B cell (primary cell): ENCODE data around the gene FGF11. TPM values are rescaled to one million over a fixed set of nuclear protein-coding genes. Genes with fewer than 3 reads are reported as not detected.
A peak's percentile ranks its signal among the peaks of the same experiment; 100 is the strongest.
"Not testable (repeated sequence)": the region's sequence is repeated elsewhere in the genome, so short reads cannot be mapped to it uniquely, and the experiment has no call there.

ENCODE experiments used
- ATAC-seq: fragments of 200-7000 bp; cut with Tn5 transposase; one replicate; pipeline ENCODE4 v1.10.0; 2021; ENCODE audit warnings: low read depth, mild to moderate bottlenecking, moderate number of reproducible peaks, moderate library complexity
- CTCF ChIA-PET: fragments of 350-600 bp; sonication (Branson Sonifier 250); formaldehyde crosslinking; loops from one replicate; lab custom pipeline; 2021; ENCODE audit warnings: antibody characterized with exemption, inconsistent platforms; lab: Charles Lee
- POLR2A ChIA-PET: fragments of 350-600 bp; sonication (Branson Sonifier 250); formaldehyde crosslinking; loops from one replicate; lab custom pipeline; 2021; ENCODE audit warnings: antibody characterized with exemption; lab: Charles Lee
- DNase-seq: peaks from one replicate; pipeline ENCODE4 v3.0.0; 2013
- H2AFZ ChIP-seq: 2 replicates; pipeline ENCODE4 v1.6.1; 2012; ENCODE audit warnings: mild to moderate bottlenecking, low read depth, low read length; ENCODE audit not compliant: insufficient read depth, poor library complexity, severe bottlenecking
- H3K27ac ChIP-seq, 2 donors: 1 replicate in 1 of 2; 2 replicates in 1 of 2; pipeline ENCODE4 v1.5.1; 2012 to 2013; ENCODE audit warnings: low read length in 2 of 2, mild to moderate bottlenecking in 2 of 2, moderate library complexity in 1 of 2
- H3K27me3 ChIP-seq, 4 experiments: fragments of 200-600 bp in 1 of 4; sonication (generic) in 1 of 4; replicated peaks in 1 of 4; 1 replicate in 2 of 4; 2 replicates in 2 of 4; pipeline versions ENCODE4 v1.6.1 to v1.7.0; 2013 to 2016; ENCODE audit warnings: low read length in 3 of 4, mild to moderate bottlenecking in 2 of 4, mixed read lengths in 1 of 4, moderate library complexity in 1 of 4; ENCODE audit not compliant: insufficient read depth in 4 of 4, control insufficient read depth in 3 of 4; ENCODE audit errors: control extremely low read depth in 1 of 4
- H3K36me3 ChIP-seq, 2 experiments: replicated peaks in 1 of 2; 1 replicate in 1 of 2; 2 replicates in 1 of 2; pipeline versions ENCODE4 v1.6.1 to v1.7.1; 2013; ENCODE audit warnings: low read length in 1 of 2; ENCODE audit not compliant: insufficient read depth in 2 of 2, control insufficient read depth in 1 of 2; ENCODE audit errors: control extremely low read depth in 1 of 2, extremely low read depth in 1 of 2
- H3K4me1 ChIP-seq, 2 donors: fragments of 200-600 bp in 1 of 2; sonication (generic) in 1 of 2; 1 replicate in 1 of 2; 2 replicates in 1 of 2; pipeline versions ENCODE4 v1.5.1 to v1.6.1; 2013 to 2017; ENCODE audit warnings: low read length in 2 of 2; ENCODE audit not compliant: control insufficient read depth in 2 of 2, insufficient read depth in 2 of 2
- H3K4me2 ChIP-seq: replicated peaks from 2 replicates; pipeline ENCODE3; 2012; ENCODE audit warnings: mild to moderate bottlenecking, low read depth, low read length; ENCODE audit not compliant: poor library complexity, severe bottlenecking
- H3K4me3 ChIP-seq, 5 experiments: fragments of 200-600 bp in 1 of 5; sonication (generic) in 1 of 5; 1 replicate in 3 of 5; 2 replicates in 2 of 5; pipeline versions ENCODE4 v1.5.1 to v1.7.0; 2011 to 2016; ENCODE audit warnings: low read length in 4 of 5, mild to moderate bottlenecking in 4 of 5, low read depth in 2 of 5, control low read depth in 1 of 5, moderate library complexity in 1 of 5; ENCODE audit not compliant: insufficient read depth in 1 of 5; ENCODE audit errors: control extremely low read depth in 1 of 5, extremely low read depth in 1 of 5
- H3K79me2 ChIP-seq: fragments of 200-600 bp; sonication (generic); one replicate; pipeline ENCODE4 v1.6.0; 2016; ENCODE audit warnings: low read length; ENCODE audit not compliant: control insufficient read depth, insufficient read depth
- H3K9ac ChIP-seq: fragments of 200-600 bp; sonication (generic); 2 replicates; pipeline ENCODE4 v1.6.1; 2017; ENCODE audit warnings: mild to moderate bottlenecking, low read length, moderate library complexity
- H3K9me3 ChIP-seq, 3 donors: one replicate each; pipeline versions ENCODE4 v1.6.1 to v1.7.1; 2013; ENCODE audit warnings: low read length in 2 of 3; ENCODE audit not compliant: control insufficient read depth in 2 of 3, insufficient read depth in 1 of 3; ENCODE audit errors: control extremely low read depth in 1 of 3
- H4K20me1 ChIP-seq: 2 replicates; pipeline ENCODE4 v1.6.0; 2012; ENCODE audit warnings: mild to moderate bottlenecking, low read length; ENCODE audit not compliant: insufficient read depth, control insufficient read depth, poor library complexity, severe bottlenecking
- H3K27ac Mint-ChIP-seq: one replicate; pipeline ENCODE4 v1.8.0; 2021; ENCODE audit warnings: mixed read lengths
- H3K27me3 Mint-ChIP-seq: one replicate; pipeline ENCODE4 v1.8.0; 2021; ENCODE audit warnings: mixed read lengths
- H3K4me1 Mint-ChIP-seq: one replicate; pipeline ENCODE4 v1.8.0; 2021; ENCODE audit warnings: mixed read lengths
- H3K4me3 Mint-ChIP-seq: one replicate; pipeline ENCODE4 v1.8.0; 2021; ENCODE audit warnings: mixed read lengths
- H3K9me3 Mint-ChIP-seq: one replicate; pipeline ENCODE4 v1.8.0; 2022; ENCODE audit warnings: mixed read lengths; ENCODE audit not compliant: insufficient read depth
- EZH2 ChIP-seq: IDR thresholded peaks from 2 replicates; pipeline ENCODE4 v1.6.1; 2012; ENCODE audit warnings: borderline replicate concordance, low read depth, mild to moderate bottlenecking, moderate library complexity, low read length; ENCODE audit not compliant: insufficient read depth, poor library complexity, severe bottlenecking
- whole genome bisulfite sequencing: methylation state at CpG from one replicate; pipeline ENCODE4 v1.1.5; 2013; ENCODE audit warnings: missing lambda C conversion rate; ENCODE audit not compliant: insufficient coverage; 5-methylcytosine and 5-hydroxymethylcytosine counted together
- intact Hi-C: fragments of 100-400 bp; cut with micrococcal nuclease; formaldehyde crosslinking; loops from one replicate; pipeline ENCODE4 v1.10.0; 2022
- polyA plus RNA-seq: library from polyadenylated mRNA; depleted of rRNA; stranded (reverse); fragments of >200 nt; gene quantifications from 2 replicates; pipeline ENCODE4 v1.2.3, GENCODE V29; 2012
- total RNA-seq, 2 donors: library from RNA; stranded (reverse); fragments of 120-200 nt in 1 of 2; gene quantifications; 1 replicate in 1 of 2; 2 replicates in 1 of 2; pipeline versions ENCODE4 v1.2.3 to v1.2.4, GENCODE V29; 2013 to 2022
- TF ChIP-seq, protein P1 (sequence below): fragments of 200-600 bp; IDR thresholded peaks from one replicate; pipeline ENCODE4 v1.8.0; 2022; ENCODE audit warnings: antibody characterized with exemption, mild to moderate bottlenecking

FGF11 gene
- total and polyA plus RNA-seq, 2 donors (not counting 1 experiment from before 2014, with no cell fraction given) = 2.7 to 4.6 TPM

DNA sequence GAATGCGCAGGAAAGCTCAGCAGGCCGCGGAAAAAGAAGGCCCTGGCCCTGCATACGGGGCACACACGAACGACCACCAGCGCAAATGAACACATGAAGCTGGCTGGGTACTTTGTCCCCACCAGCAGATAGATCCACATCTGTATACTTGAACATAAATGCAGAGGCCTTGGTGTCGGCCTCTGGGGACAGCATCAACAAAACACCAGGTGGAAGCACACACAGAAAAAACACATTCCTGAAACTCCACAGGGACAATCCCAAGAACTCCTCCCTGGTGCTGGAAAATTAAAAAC is 40.7 kb downstream of the FGF11 start:
- Histone ChIP-seq H3K4me3 (peak overlapping the region; percentile 63 to 88 (median 70)), H3K27me3 (no peaks in the 10 kb centered on the region), H4K20me1 (peaks cover 39% of the 10 kb centered on the region), H3K36me3 (no peaks in the 10 kb centered on the region), H3K4me1 (peaks cover 31 to 56% of the 10 kb centered on the region in 2 donors), H3K9ac (peak overlapping the region; percentile 98), H3K79me2 (peaks cover 92% of the 10 kb centered on the region), H2AFZ (peak overlapping the region; percentile 91), H3K27ac (peak overlapping the region; percentile 64 to 95), H3K4me2 (peak overlapping the region; percentile 93), H3K9me3 (no peaks in the 10 kb centered on the region)
- ATAC-seq (no peak), DNase-seq (no peak)
- Mint-ChIP-seq H3K4me3 (peak overlapping the region; percentile 97), H3K27ac (peak overlapping the region; percentile 96), H3K9me3 (no peaks in the 10 kb centered on the region), H3K27me3 (no peaks in the 10 kb centered on the region), H3K4me1 (peaks cover 70% of the 10 kb centered on the region)
- ChIA-PET CTCF (interaction anchor here (0.6 to 2.3 kb wide), 6 partner anchors 35 to 150 kb away, joined by 3 to 15 read pairs (median 4); no protein-coding TSS in a partner anchor), POLR2A (interaction anchor here (0.6 to 1.5 kb wide), 10 partner anchors 9 to 241 kb away, joined by 3 to 9 read pairs (median 4); partner anchors contain the start of genes CD68, MPDU1, PHF23 and TMEM256)
- TF ChIP-seq EZH2 = no peak
- TF ChIP-seq, protein P1, sequence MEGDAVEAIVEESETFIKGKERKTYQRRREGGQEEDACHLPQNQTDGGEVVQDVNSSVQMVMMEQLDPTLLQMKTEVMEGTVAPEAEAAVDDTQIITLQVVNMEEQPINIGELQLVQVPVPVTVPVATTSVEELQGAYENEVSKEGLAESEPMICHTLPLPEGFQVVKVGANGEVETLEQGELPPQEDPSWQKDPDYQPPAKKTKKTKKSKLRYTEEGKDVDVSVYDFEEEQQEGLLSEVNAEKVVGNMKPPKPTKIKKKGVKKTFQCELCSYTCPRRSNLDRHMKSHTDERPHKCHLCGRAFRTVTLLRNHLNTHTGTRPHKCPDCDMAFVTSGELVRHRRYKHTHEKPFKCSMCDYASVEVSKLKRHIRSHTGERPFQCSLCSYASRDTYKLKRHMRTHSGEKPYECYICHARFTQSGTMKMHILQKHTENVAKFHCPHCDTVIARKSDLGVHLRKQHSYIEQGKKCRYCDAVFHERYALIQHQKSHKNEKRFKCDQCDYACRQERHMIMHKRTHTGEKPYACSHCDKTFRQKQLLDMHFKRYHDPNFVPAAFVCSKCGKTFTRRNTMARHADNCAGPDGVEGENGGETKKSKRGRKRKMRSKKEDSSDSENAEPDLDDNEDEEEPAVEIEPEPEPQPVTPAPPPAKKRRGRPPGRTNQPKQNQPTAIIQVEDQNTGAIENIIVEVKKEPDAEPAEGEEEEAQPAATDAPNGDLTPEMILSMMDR = no peak
- intact Hi-C loops = no loop called here
- 9% methylated on average over 6 of the region's 8 CpGs for WGBS

- DNase-seq, H3K9me3 ChIP-seq, H3K36me3 ChIP-seq, intact Hi-C loops, ATAC-seq, H3K27me3 Mint-ChIP-seq, H3K9ac ChIP-seq, H3K27me3 ChIP-seq, H3K9me3 Mint-ChIP-seq: not testable (repeated sequence)
- no CpG with 5 or more reads among the region's 4 CpGs for WGBS
- Mint-ChIP-seq H3K4me3 (peak within 1 kb of the TSS; percentile 97), H3K27ac (peak within 1 kb of the TSS; percentile 96), H3K4me1 (peaks cover 72% of the 10 kb centered on the region)
- POLR2A ChIA-PET = interaction anchor here (0.5 to 1.2 kb wide), 5 partner anchors 44 to 263 kb away, joined by 3 to 5 read pairs (median 3); no protein-coding TSS in a partner anchor
- Histone ChIP-seq H3K4me2 (peak within 1 kb of the TSS; percentile 93), H2AFZ (peak within 1 kb of the TSS; percentile 91), H3K27ac (peak within 1 kb of the TSS; percentile 64 to 95), H3K4me3 (peak within 1 kb of the TSS in 2 of 5 experiments; percentile 79 to 88), H3K4me1 (peaks cover 34 to 61% of the 10 kb centered on the region in 2 donors), H4K20me1 (peaks cover 39% of the 10 kb centered on the region), H3K79me2 (peaks cover 92% of the 10 kb centered on the region)
- CTCF ChIA-PET = interaction anchor here (0.6 to 2.3 kb wide), 2 partner anchors 25 to 44 kb away, joined by 3 to 15 read pairs; no protein-coding TSS in a partner anchor
Measured at GRCh38 chr17:7481275-7481674, 42.0 kb downstream of the FGF11 start, which contains the start of gene SLC35G6. TSS of gene SLC35G6 (plus strand) at chr17:7481446. CDS start at chr17:7481517, 71 bp downstream.

GRCh38 chr17:7481842-7482741 is 42.8 kb downstream of the FGF11 start:
- H3K27me3 Mint-ChIP-seq, ATAC-seq, H3K9me3 ChIP-seq, DNase-seq, H3K4me3 ChIP-seq, H3K36me3 ChIP-seq, H3K27me3 ChIP-seq, H3K4me2 ChIP-seq, H3K9me3 Mint-ChIP-seq, H2AFZ ChIP-seq, H3K9ac ChIP-seq: not testable (repeated sequence)
- Histone ChIP-seq H3K4me1 (peaks cover 36 to 62% of the 10 kb centered on the region in 2 donors), H3K27ac (peak overlapping the region in 1 of 2 donors; percentile 15), H3K79me2 (peaks cover 92% of the 10 kb centered on the region), H4K20me1 (peaks cover 38% of the 10 kb centered on the region)
- CTCF ChIA-PET = interaction anchor here (0.6 to 3.5 kb wide), 3 partner anchors 26 to 45 kb away, joined by 3 to 17 read pairs (median 15); no protein-coding TSS in a partner anchor
- Mint-ChIP-seq H3K4me3 (peak overlapping the region; percentile 99), H3K27ac (peak overlapping the region; percentile 100), H3K4me1 (peaks cover 72% of the 10 kb centered on the region)
- POLR2A ChIA-PET = interaction anchor here (0.5 to 1.2 kb wide), 2 partner anchors 45 to 82 kb away, joined by 3 read pairs; no protein-coding TSS in a partner anchor
- intact Hi-C loops = loop anchor here (2.0 kb wide), 1 partner anchor 277 kb away; no protein-coding TSS in a partner anchor
- WGBS = 97% methylated on average over 26 of the region's 31 CpGs
